Pancreas (tissue), 10 donors: ENCODE data around the gene PPP1R37. TPM values are rescaled to one million over a fixed set of nuclear protein-coding genes. Genes with fewer than 3 reads are reported as not detected.

ENCODE experiments used
- ATAC-seq, 4 donors: fragments of 200-7000 bp; cut with Tn5 transposase; one replicate each; pipeline versions ENCODE4 v1.8.0 to v1.9.1; 2020; ENCODE audit warnings: mild to moderate bottlenecking in 4 of 4, moderate library complexity in 4 of 4
- DNase-seq, 6 donors: peaks; one replicate each; pipeline ENCODE4 v3.0.0-alpha.2; 2020
- FAIRE-seq: peaks from 2 replicates; lab custom pipeline; 2012; peaks lifted over from hg19 to GRCh38; lab: Jason Lieb, UNC
- H3K27ac ChIP-seq, 4 donors: fragments of 200-600 bp; sonication (generic); 1 replicate in 3 of 4; 2 replicates in 1 of 4; pipeline versions ENCODE4 v1.5.0 to v1.8.0; 2020
- H3K27me3 ChIP-seq, 4 donors: fragments of 200-600 bp; one replicate each; pipeline ENCODE4 v1.8.0; 2021
- H3K36me3 ChIP-seq, 3 donors: fragments of 200-600 bp; sonication (generic) in 1 of 3; one replicate each; pipeline versions ENCODE4 v1.5.0 to v1.8.0; 2020 to 2021
- H3K4me1 ChIP-seq, 3 donors: fragments of 200-600 bp; one replicate each; pipeline ENCODE4 v1.8.0; 2021
- H3K4me3 ChIP-seq, 4 donors: fragments of 200-600 bp; sonication (generic) in 2 of 4; one replicate each; pipeline versions ENCODE4 v1.5.0 to v1.8.0; 2020 to 2021
- H3K9me3 ChIP-seq, 4 donors: fragments of 200-600 bp; one replicate each; pipeline ENCODE4 v1.8.0; 2021
- WGBS, 2 donors: extraction: QIAGEN DNeasy Blood & Tissue Kit; methylation state at CpG; one replicate each; pipeline ENCODE4 v1.1.7; 2013; 5-methylcytosine and 5-hydroxymethylcytosine counted together
- intact Hi-C, 3 donors: fragments of 100-400 bp; cut with DNase I; formaldehyde crosslinking; loops; one replicate each; pipeline versions ENCODE4 v1.11.1 to v1.14.2; 2022
- polyA plus RNA-seq, 2 donors: library from polyadenylated mRNA; stranded (reverse); fragments of 200-250 nt; gene quantifications; one replicate each; pipeline ENCODE4 v1.2.3, GENCODE V29; 2013
- total RNA-seq, 6 donors: library from RNA; stranded (reverse); fragmentation: NEBNext Ultra II Directional in 4 of 6; extraction: Animal tissue kit (Norgen Biotek cat#: 25700) in 4 of 6; gene quantifications; one replicate each; pipeline versions ENCODE4 v1.2.1 to v1.2.4, GENCODE V29; 2021 to 2023
- TF ChIP-seq, protein P1 (sequence below), 4 donors: fragments of 200-600 bp; sonication (generic) in 3 of 4; IDR thresholded peaks; one replicate each; pipeline versions ENCODE4 v1.5.0 to v1.8.0; 2021; ENCODE audit warnings: antibody characterized with exemption in 4 of 4
- donor health status: healthy with polysubstance abuse.
- donor health status: DM: no; HTN: no; CAD: no; lungs with moderate emphysema.
- donor health status: DM: no; HTN: no; CAD: no.
- donor health status: control.
- donor health status: control.
- donor health status: Bipolar disorder and iron deficiency.
- donor health status: DM: yes; HTN: yes; CAD: no.
- donor health status: DM: no; HTN: no; CAD: no.
- donor health status: DM: no; HTN: no; CAD: no.
- donor health status: DM: yes; HTN: yes; CAD: no.

Gene PPP1R37
- total and polyA plus RNA-seq, 8 donors, result 13.0 to 57.4 (median 15.3) TPM

DNA sequence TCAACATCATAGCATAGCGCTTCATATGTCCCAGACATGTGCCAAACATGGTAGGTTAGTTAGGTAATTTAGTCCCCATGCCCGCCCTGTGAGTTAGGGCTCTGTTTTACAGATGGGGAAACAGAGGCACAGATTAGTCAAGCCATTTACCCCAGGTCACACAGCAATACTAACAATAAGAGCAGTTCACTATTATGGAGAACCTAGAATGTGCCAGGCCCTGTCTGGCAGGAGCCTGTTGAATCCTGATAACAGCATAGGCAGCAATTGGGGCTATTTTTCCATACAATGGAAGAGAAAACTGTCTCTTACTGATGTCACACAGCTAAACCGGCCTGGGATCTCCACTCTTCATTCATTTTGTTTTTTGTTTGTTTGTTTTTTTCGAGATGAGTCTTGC is 6.5 kb upstream of the PPP1R37 start:
- FAIRE-seq, result no peak
- H3K9me3 ChIP-seq, result no peaks in the 10 kb centered on the region
- TF ChIP-seq, protein P1, sequence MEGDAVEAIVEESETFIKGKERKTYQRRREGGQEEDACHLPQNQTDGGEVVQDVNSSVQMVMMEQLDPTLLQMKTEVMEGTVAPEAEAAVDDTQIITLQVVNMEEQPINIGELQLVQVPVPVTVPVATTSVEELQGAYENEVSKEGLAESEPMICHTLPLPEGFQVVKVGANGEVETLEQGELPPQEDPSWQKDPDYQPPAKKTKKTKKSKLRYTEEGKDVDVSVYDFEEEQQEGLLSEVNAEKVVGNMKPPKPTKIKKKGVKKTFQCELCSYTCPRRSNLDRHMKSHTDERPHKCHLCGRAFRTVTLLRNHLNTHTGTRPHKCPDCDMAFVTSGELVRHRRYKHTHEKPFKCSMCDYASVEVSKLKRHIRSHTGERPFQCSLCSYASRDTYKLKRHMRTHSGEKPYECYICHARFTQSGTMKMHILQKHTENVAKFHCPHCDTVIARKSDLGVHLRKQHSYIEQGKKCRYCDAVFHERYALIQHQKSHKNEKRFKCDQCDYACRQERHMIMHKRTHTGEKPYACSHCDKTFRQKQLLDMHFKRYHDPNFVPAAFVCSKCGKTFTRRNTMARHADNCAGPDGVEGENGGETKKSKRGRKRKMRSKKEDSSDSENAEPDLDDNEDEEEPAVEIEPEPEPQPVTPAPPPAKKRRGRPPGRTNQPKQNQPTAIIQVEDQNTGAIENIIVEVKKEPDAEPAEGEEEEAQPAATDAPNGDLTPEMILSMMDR (IDR thresholded peaks at IDR 0.05), result no peak
- no peaks in the 10 kb centered on the region for H3K36me3 ChIP-seq
- WGBS, 2 donors, result 89 to 91% methylated on average over 4 of the region's 4 CpGs
- intact Hi-C loops, result no loop called here
- no peaks in the 10 kb centered on the region for H3K27me3 ChIP-seq
- H3K4me1 ChIP-seq, result peaks cover 0 to 5% (median 0%) of the 10 kb centered on the region in 3 donors
- H3K4me3 ChIP-seq, result no peak overlapping the region
- no peak for ATAC-seq
- no peak for DNase-seq
- H3K27ac ChIP-seq, result no peak overlapping the region

- ATAC-seq (no peak), DNase-seq (peak in 2 of 6 donors; percentile 15 to 48), FAIRE-seq (no peak)
- 84 to 88% methylated on average over 11 of the region's 11 CpGs for WGBS, 2 donors
- TF ChIP-seq, protein P1 (IDR thresholded peaks at IDR 0.05), result no peak
- H3K27me3 ChIP-seq, result no peaks in the 10 kb centered on the region
- no peak overlapping the region for H3K27ac ChIP-seq
- H3K36me3 ChIP-seq, result no peaks in the 10 kb centered on the region
- H3K9me3 ChIP-seq, result no peaks in the 10 kb centered on the region
- intact Hi-C loops, result no loop called here
- H3K4me1 ChIP-seq, result peaks cover 0 to 5% (median 0%) of the 10 kb centered on the region in 3 donors
- H3K4me3 ChIP-seq, result no peak overlapping the region
Observed at GRCh38 chr19:45087531-45087930, 5.4 kb upstream of the PPP1R37 start.

- Histone ChIP-seq H3K36me3 (no peaks in the 10 kb centered on the region), H3K9me3 (no peaks in the 10 kb centered on the region), H3K27me3 (no peaks in the 10 kb centered on the region), H3K27ac (no peak overlapping the region), H3K4me3 (no peak overlapping the region), H3K4me1 (peaks cover 7 to 19% (median 11%) of the 10 kb centered on the region in 3 donors)
- 89 to 92% methylated on average over 17 of the region's 17 CpGs for WGBS, 2 donors
- ATAC-seq (no peak), DNase-seq (peak in 2 of 6 donors; percentile 53 to 64), FAIRE-seq (no peak)
- intact Hi-C loops, result no loop called here
- TF ChIP-seq, protein P1 (IDR thresholded peaks at IDR 0.05), result no peak
Observed at GRCh38 chr19:45090034-45090433, 2.9 kb upstream of the PPP1R37 start.

- WGBS, 2 donors, result 13 to 16% methylated on average over 5 of the region's 5 CpGs
- ATAC-seq (no peak), DNase-seq (peak in 1 of 6 donors; percentile 7), FAIRE-seq (no peak)
- peak overlapping the region; percentile 53 to 94 (median 84) for H3K27ac ChIP-seq
- H3K27me3 ChIP-seq, result no peaks in the 10 kb centered on the region
- intact Hi-C loops, result no loop called here
- TF ChIP-seq, protein P1 (IDR thresholded peaks at IDR 0.05), result no peak
- H3K4me1 ChIP-seq, result peaks cover 11 to 20% (median 12%) of the 10 kb centered on the region in 3 donors
- peak overlapping the region; percentile 1 to 94 (median 50) for H3K4me3 ChIP-seq
- no peaks in the 10 kb centered on the region for H3K36me3 ChIP-seq
- H3K9me3 ChIP-seq, result no peaks in the 10 kb centered on the region
Observed at GRCh38 chr19:45090606-45091005, 2.4 kb upstream of the PPP1R37 start.
